NCI-H2196 treated with DMSO at 0.1 percent for 48 hours (cell line): ENCODE results near the gene VMAC.
A peak's percentile ranks its signal among the peaks of the same experiment; 100 is the strongest.

Experiments
- DNase-seq: peaks from one replicate; lab custom pipeline; 2025; ENCODE audit not compliant: unreplicated experiment; lab: John Stamatoyannopoulos, UW

The VMAC gene

GRCh38 chr19:5927441-5927821, 22.8 kb downstream of the VMAC start:
- no peak for DNase-seq

- no peak for DNase-seq
Observed at GRCh38 chr19:5929179-5929578, 24.5 kb downstream of the VMAC start.

GRCh38 chr19:5929625-5930024, 25.0 kb downstream of the VMAC start:
- no peak for DNase-seq

GRCh38 chr19:5931251-5931650, 26.6 kb downstream of the VMAC start:
- no peak for DNase-seq

- no peak for DNase-seq
Observed at GRCh38 chr19:5932146-5932545, 27.5 kb downstream of the VMAC start.

GRCh38 chr19:5932609-5933262, 28.1 kb downstream of the VMAC start:
- no peak for DNase-seq

- DNase-seq, result no peak
Observed at GRCh38 chr19:5933391-5934068, 28.9 kb downstream of the VMAC start.

GRCh38 chr19:5934069-5934401, 29.4 kb downstream of the VMAC start:
- DNase-seq, result no peak

- no peak for DNase-seq
Observed at GRCh38 chr19:5934774-5935472, 30.3 kb downstream of the VMAC start.

- no peak for DNase-seq
Observed at GRCh38 chr19:5935473-5936291, 31.0 kb downstream of the VMAC start.

- no peak for DNase-seq
Observed at GRCh38 chr19:5936292-5936592, 31.6 kb downstream of the VMAC start.

- no peak for DNase-seq
Observed at GRCh38 chr19:5937550-5937949, 32.9 kb downstream of the VMAC start.

- DNase-seq, result no peak
Observed at GRCh38 chr19:5940260-5941208, 35.9 kb downstream of the VMAC start.

GRCh38 chr19:5941673-5942072, 37.0 kb downstream of the VMAC start:
- DNase-seq, result no peak

GRCh38 chr19:5943045-5943444, 38.4 kb downstream of the VMAC start:
- no peak for DNase-seq

- no peak for DNase-seq
Observed at GRCh38 chr19:5943623-5944022, 39.0 kb downstream of the VMAC start.

GRCh38 chr19:5947435-5947834, 42.8 kb downstream of the VMAC start:
- no peak for DNase-seq

GRCh38 chr19:5948752-5949564, 44.3 kb downstream of the VMAC start:
- no peak for DNase-seq

GRCh38 chr19:5949792-5950305, 45.2 kb downstream of the VMAC start:
- peak; percentile 92 for DNase-seq

- no peak for DNase-seq
Observed at GRCh38 chr19:5950741-5951140, 46.1 kb downstream of the VMAC start.
